Measurements from ENCODE around the gene LRRC61. TPM values are rescaled to one million over a fixed set of nuclear protein-coding genes. Genes with fewer than 3 reads are reported as not detected.
A peak's percentile ranks its signal among the peaks of the same experiment; 100 is the strongest.

LRRC61 gene
- total and polyA plus RNA-seq, 2 of the 13 experiments (the other 11 are each of a cell fraction or from before 2014, with no cell fraction given): 33.0 to 34.8 TPM

GRCh38 chr7:150368884-150369747, 46.0 kb downstream of the LRRC61 start (continued):
- TF ChIP-seq ZBTB2 (CRISPR knock-in tag; IDR thresholded peaks at IDR 0.05; ENCODE audit: low read depth) (no peak), ARNT (IDR thresholded peaks at IDR 0.05) (no peak), NFE2 (CRISPR knock-in tag; IDR thresholded peaks at IDR 0.05) (no peak), ZNF674 (CRISPR knock-in tag; IDR thresholded peaks at IDR 0.05; ENCODE audit: low read depth) (no peak), SETDB1 (CRISPR knock-in tag; IDR thresholded peaks at IDR 0.05; ENCODE audit: borderline replicate concordance) (no peak), IRX3 (CRISPR knock-in tag; IDR thresholded peaks at IDR 0.05; ENCODE audit: borderline replicate concordance, low read depth) (no peak), HNRNPUL1 (IDR thresholded peaks at IDR 0.05; ENCODE audit: low read depth, low read length) (no peak), ZNF276 (CRISPR knock-in tag; IDR thresholded peaks at IDR 0.05; ENCODE audit: low read depth) (no peak), JDP2 (CRISPR knock-in tag; IDR thresholded peaks at IDR 0.05; ENCODE audit: borderline replicate concordance) (no peak), ZBTB14 (CRISPR knock-in tag; IDR thresholded peaks at IDR 0.05) (peak; percentile 55), ZFP36L2 (CRISPR knock-in tag; IDR thresholded peaks at IDR 0.05) (no peak), NONO (IDR thresholded peaks at IDR 0.05) (no peak), NONO (CRISPR knock-in tag; conservative IDR thresholded peaks at IDR 0.05) (no peak; the same call in 1 of the 2 replicates), ETS1 (CRISPR knock-in tag; IDR thresholded peaks at IDR 0.05) (no peak), HMG20A (CRISPR knock-in tag; IDR thresholded peaks at IDR 0.05; ENCODE audit: borderline replicate concordance) (no peak), GABPA (IDR thresholded peaks at IDR 0.05; ENCODE audit: low read depth, low read length) (no peak), GABPA (CRISPR knock-in tag; IDR thresholded peaks at IDR 0.05; ENCODE audit: low read depth) (no peak), NR0B2 (CRISPR knock-in tag; IDR thresholded peaks at IDR 0.05) (no peak; the same call in 1 of the 2 replicates), GMEB2 (CRISPR knock-in tag; IDR thresholded peaks at IDR 0.05; ENCODE audit: low read depth) (no peak), HDAC2 (CRISPR knock-in tag; IDR thresholded peaks at IDR 0.05) (no peak; the same call in 1 of the 2 replicates), TEF (CRISPR knock-in tag; IDR thresholded peaks at IDR 0.05) (no peak), ZNF782 (CRISPR knock-in tag; IDR thresholded peaks at IDR 0.05; ENCODE audit: borderline replicate concordance) (no peak)

All from HepG2 (cell line).